ENCODE data around the gene CD164L2.

Gene CD164L2

GRCh38 chr1:27380766-27381733 lies 2.1 kb downstream of the CD164L2 start:
- Histone ChIP-seq H3K4me3 (ENCODE audit: low read length) (no peak overlapping the region), H3K27ac (ENCODE audit: low read length) (no peak overlapping the region), H3K36me3 (ENCODE audit: insufficient read depth, low read depth, low read length) (no peaks in the 10 kb centered on the region), H3K9ac (ENCODE audit: low read depth, low read length) (no peak overlapping the region), H3K9me3 (ENCODE audit: insufficient read depth, low read depth, low read length) (no peaks in the 10 kb centered on the region), H3K4me1 (ENCODE audit: insufficient read depth, low read length) (no peaks in the 10 kb centered on the region), H3K27me3 (ENCODE audit: insufficient read depth, low read length) (peaks cover 20% of the 10 kb centered on the region)

GRCh38 chr1:27380224-27380623 lies 2.9 kb downstream of the CD164L2 start:
- H3K27ac ChIP-seq (ENCODE audit: low read length), result no peak overlapping the region
- no peak overlapping the region for H3K9ac ChIP-seq (ENCODE audit: low read depth, low read length)

DNA sequence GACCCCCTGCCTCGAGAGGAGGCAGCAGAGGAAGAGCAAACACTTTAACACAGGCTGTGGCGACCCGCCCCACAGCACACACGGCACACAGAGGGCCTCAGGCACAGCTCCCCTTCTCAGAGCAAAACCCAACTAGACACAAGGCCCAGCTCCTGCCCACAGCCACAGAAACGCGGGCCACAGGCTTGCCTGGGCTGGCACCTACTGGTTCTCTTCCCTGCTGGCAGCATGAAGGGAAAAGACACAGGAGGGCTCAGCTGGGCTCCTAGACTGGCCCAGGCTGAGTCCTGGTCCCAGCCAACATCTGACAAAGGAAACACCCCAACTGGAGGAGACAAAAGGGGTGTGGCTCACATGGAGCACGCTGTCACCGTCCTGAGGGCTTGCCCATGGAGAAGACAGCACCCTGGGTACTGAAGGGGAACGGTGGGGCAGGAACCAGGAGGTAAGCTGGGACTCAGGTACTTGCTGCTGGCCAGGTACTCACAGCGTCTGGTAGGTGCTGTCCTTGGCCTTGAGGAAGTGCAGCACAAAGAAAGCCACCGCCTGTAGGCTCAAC lies 3.5 kb downstream of the CD164L2 start:
- H3K9me3 ChIP-seq (ENCODE audit: insufficient read depth, low read depth, low read length), result no peaks in the 10 kb centered on the region
- no peak overlapping the region for H3K4me3 ChIP-seq (ENCODE audit: low read length)
- no peaks in the 10 kb centered on the region for H3K4me1 ChIP-seq (ENCODE audit: insufficient read depth, low read length)
- no peak overlapping the region for H3K9ac ChIP-seq (ENCODE audit: low read depth, low read length)
- peaks cover 20% of the 10 kb centered on the region for H3K27me3 ChIP-seq (ENCODE audit: insufficient read depth, low read length)
- H3K36me3 ChIP-seq (ENCODE audit: insufficient read depth, low read depth, low read length), result no peaks in the 10 kb centered on the region
- no peak overlapping the region for H3K27ac ChIP-seq (ENCODE audit: low read length)

More at GRCh38 chr1:27380224-27380623, 2.9 kb downstream of the CD164L2 start:
- Histone ChIP-seq H3K9me3 (ENCODE audit: insufficient read depth, low read depth, low read length) (no peaks in the 10 kb centered on the region), H3K4me1 (ENCODE audit: insufficient read depth, low read length) (no peaks in the 10 kb centered on the region), H3K36me3 (ENCODE audit: insufficient read depth, low read depth, low read length) (no peaks in the 10 kb centered on the region), H3K4me3 (ENCODE audit: low read length) (no peak overlapping the region), H3K27me3 (ENCODE audit: insufficient read depth, low read length) (peaks cover 20% of the 10 kb centered on the region)

- Histone ChIP-seq H3K4me1 (ENCODE audit: insufficient read depth, low read length) (no peaks in the 10 kb centered on the region), H3K36me3 (ENCODE audit: insufficient read depth, low read depth, low read length) (no peaks in the 10 kb centered on the region), H3K27ac (ENCODE audit: low read length) (no peak overlapping the region), H3K27me3 (ENCODE audit: insufficient read depth, low read length) (peaks cover 19% of the 10 kb centered on the region), H3K9ac (ENCODE audit: low read depth, low read length) (no peak overlapping the region), H3K9me3 (ENCODE audit: insufficient read depth, low read depth, low read length) (no peaks in the 10 kb centered on the region), H3K4me3 (ENCODE audit: low read length) (no peak overlapping the region)
Measured at GRCh38 chr1:27377760-27378495, 5.2 kb downstream of the CD164L2 start.

DNA sequence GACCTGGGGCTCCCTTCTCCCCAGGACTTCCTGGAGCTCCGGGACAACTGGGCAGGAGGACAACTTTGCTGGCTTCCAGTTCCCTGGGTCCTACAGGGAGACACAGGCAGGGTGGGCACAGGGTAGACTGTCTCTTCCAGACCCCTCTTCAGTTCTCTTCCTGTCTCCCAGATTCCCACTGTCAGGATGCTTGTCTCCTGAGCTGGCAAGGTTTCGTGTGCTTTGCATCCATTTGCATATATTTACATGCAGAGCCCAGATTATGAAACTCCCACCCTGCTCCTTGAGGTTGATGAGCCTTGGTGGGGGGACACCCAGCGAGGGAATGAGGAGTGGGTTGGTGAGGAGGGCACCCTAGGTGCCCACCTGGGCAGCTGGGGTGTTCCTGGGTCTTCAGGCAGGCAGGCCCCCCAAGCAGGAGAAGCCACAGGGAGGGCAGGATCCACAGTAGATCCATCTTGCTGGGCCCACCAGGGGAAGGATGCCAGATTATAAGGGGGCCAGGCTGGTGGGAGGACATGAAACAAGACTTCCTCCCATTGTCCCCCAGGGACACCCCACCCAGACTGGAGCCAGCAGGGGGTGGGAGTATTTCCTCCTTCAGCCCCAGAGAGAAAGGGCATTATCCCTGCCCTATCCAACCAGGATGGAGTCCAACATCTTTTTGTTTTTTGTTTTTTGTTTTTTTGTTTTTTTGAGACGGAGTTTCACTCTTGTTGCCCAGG lies 8.6 kb downstream of the CD164L2 start, which contains the start of gene FCN3:
Gene FCN3, minus strand, starts transcription at position 463 of the 725 bp plus-strand sequence. Its CDS starts 6 bp downstream, at position 457.
- Histone ChIP-seq H3K4me1 (ENCODE audit: insufficient read depth, low read length) (no peaks in the 10 kb centered on the region), H3K27ac (ENCODE audit: low read length) (no peak within 1 kb of the TSS), H3K9me3 (ENCODE audit: insufficient read depth, low read depth, low read length) (no peaks in the 10 kb centered on the region), H3K36me3 (ENCODE audit: insufficient read depth, low read depth, low read length) (no peaks in the 10 kb centered on the region), H3K9ac (ENCODE audit: low read depth, low read length) (no peak within 1 kb of the TSS), H3K27me3 (ENCODE audit: insufficient read depth, low read length) (no peaks in the 10 kb centered on the region), H3K4me3 (ENCODE audit: low read length) (no peak within 1 kb of the TSS)

GRCh38 chr1:27372808-27373690 lies 10.1 kb downstream of the CD164L2 start:
- Histone ChIP-seq H3K36me3 (ENCODE audit: insufficient read depth, low read depth, low read length) (no peaks in the 10 kb centered on the region), H3K27ac (ENCODE audit: low read length) (no peak overlapping the region), H3K27me3 (ENCODE audit: insufficient read depth, low read length) (no peaks in the 10 kb centered on the region), H3K4me3 (ENCODE audit: low read length) (no peak overlapping the region), H3K9ac (ENCODE audit: low read depth, low read length) (no peak overlapping the region), H3K4me1 (ENCODE audit: insufficient read depth, low read length) (no peaks in the 10 kb centered on the region), H3K9me3 (ENCODE audit: insufficient read depth, low read depth, low read length) (no peaks in the 10 kb centered on the region)

DNA sequence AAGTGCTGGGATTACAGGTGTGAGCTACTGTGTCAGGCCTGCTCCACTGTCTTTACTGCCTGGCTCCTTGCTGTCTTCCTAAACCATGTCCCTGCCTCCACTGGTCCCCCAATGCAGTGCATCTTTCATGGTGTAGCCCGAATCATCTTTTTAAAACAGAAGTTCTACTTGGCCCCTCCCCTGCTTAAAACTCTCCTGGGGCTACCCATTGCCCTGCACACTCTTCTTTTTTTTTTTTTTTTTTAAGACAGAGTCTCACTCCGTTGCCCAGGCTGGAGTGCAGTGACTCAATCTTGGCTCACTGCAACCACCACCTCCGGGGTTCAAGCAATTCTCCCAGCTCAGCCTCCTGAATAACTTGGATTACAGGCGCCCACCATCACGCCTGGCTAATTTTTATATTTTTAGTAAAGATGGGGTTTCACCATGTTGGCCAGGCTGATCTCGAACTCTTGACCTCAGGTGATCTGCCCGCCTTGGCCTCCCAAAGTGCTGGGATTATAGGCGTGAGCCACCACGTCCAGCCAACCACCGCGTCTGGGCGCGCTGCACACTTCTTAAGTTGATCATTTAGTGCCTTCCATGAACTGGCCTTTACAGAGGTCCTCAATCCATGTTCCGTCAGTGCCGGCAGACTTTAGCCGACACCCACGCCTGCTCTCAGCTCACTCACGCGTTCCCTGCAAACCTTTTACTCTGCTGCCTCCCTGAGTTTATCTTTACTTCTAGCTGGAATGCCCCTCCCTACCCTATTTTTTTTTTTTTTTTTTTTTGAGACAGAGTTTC lies 10.9 kb downstream of the CD164L2 start:
- H3K27me3 ChIP-seq (ENCODE audit: insufficient read depth, low read length), result peaks cover 7% of the 10 kb centered on the region; the same call in 1 of the 2 replicates
- no peak overlapping the region for H3K4me3 ChIP-seq (ENCODE audit: low read length)
- H3K36me3 ChIP-seq (ENCODE audit: insufficient read depth, low read depth, low read length), result no peaks in the 10 kb centered on the region
- H3K9me3 ChIP-seq (ENCODE audit: insufficient read depth, low read depth, low read length), result no peaks in the 10 kb centered on the region
- no peak overlapping the region for H3K27ac ChIP-seq (ENCODE audit: low read length)
- no peak overlapping the region for H3K9ac ChIP-seq (ENCODE audit: low read depth, low read length)
- peaks cover 5% of the 10 kb centered on the region; the same call in 1 of the 2 replicates for H3K4me1 ChIP-seq (ENCODE audit: insufficient read depth, low read length)

- no peaks in the 10 kb centered on the region for H3K9me3 ChIP-seq (ENCODE audit: insufficient read depth, low read depth, low read length)
- no peak overlapping the region for H3K9ac ChIP-seq (ENCODE audit: low read depth, low read length)
- no peak overlapping the region for H3K4me3 ChIP-seq (ENCODE audit: low read length)
- peaks cover 15% of the 10 kb centered on the region for H3K4me1 ChIP-seq (ENCODE audit: insufficient read depth, low read length)
- H3K27me3 ChIP-seq (ENCODE audit: insufficient read depth, low read length), result peaks cover 7% of the 10 kb centered on the region; the same call in 1 of the 2 replicates
- H3K36me3 ChIP-seq (ENCODE audit: insufficient read depth, low read depth, low read length), result no peaks in the 10 kb centered on the region
- no peak overlapping the region for H3K27ac ChIP-seq (ENCODE audit: low read length)
Measured at GRCh38 chr1:27368869-27369582, 14.1 kb downstream of the CD164L2 start.

- Histone ChIP-seq H3K36me3 (ENCODE audit: insufficient read depth, low read depth, low read length) (no peaks in the 10 kb centered on the region), H3K9me3 (ENCODE audit: insufficient read depth, low read depth, low read length) (no peaks in the 10 kb centered on the region), H3K27ac (ENCODE audit: low read length) (no peak overlapping the region), H3K4me3 (ENCODE audit: low read length) (peak overlapping the region; percentile 80), H3K27me3 (ENCODE audit: insufficient read depth, low read length) (peaks cover 10% of the 10 kb centered on the region), H3K9ac (ENCODE audit: low read depth, low read length) (peak overlapping the region; percentile 73; the same call in 1 of the 2 replicates), H3K4me1 (ENCODE audit: insufficient read depth, low read length) (peaks cover 15% of the 10 kb centered on the region)
Measured at GRCh38 chr1:27367160-27367650, 15.9 kb downstream of the CD164L2 start.

Data from iPS-20b (cell line).